WTC11 (cell line): ENCODE data around the gene CNTN5.

ENCODE experiments used
- CREB1 ChIP-seq: sonication (generic); formaldehyde crosslinking; IDR thresholded peaks from 2 replicates; pipeline ENCODE4 v1.8.0; 2023; ENCODE audit warnings: mild to moderate bottlenecking, missing genetic modification reagents
- CTCF ChIP-seq: fragments of 200-600 bp; IDR thresholded peaks from 2 replicates; pipeline ENCODE4 v1.8.0; 2022; ENCODE audit warnings: antibody characterized with exemption
- FOXK1 ChIP-seq: sonication (generic); formaldehyde crosslinking; IDR thresholded peaks from 2 replicates; pipeline ENCODE4 v1.8.0; 2022; ENCODE audit warnings: mild to moderate bottlenecking, moderate library complexity, missing genetic modification reagents
- HMGA2 ChIP-seq: fragments of 250-450 bp; sonication (Bioruptor Pico); IDR thresholded peaks from 2 replicates; pipeline ENCODE4 v1.4.0; 2021; ENCODE audit warnings: mild to moderate bottlenecking, moderate library complexity
- IRF1 ChIP-seq: sonication (generic); formaldehyde crosslinking; IDR thresholded peaks from 2 replicates; pipeline ENCODE4 v1.8.0; 2023; ENCODE audit warnings: missing genetic modification reagents
- IRF2 ChIP-seq: sonication (generic); formaldehyde crosslinking; IDR thresholded peaks from 2 replicates; pipeline ENCODE4 v1.8.0; 2022; ENCODE audit warnings: low read depth, missing genetic modification reagents, borderline replicate concordance
- MXD4 ChIP-seq: fragments of 250-450 bp; sonication (Bioruptor Pico); IDR thresholded peaks from 2 replicates; pipeline ENCODE4 v1.8.0; 2021; ENCODE audit warnings: mild to moderate bottlenecking, moderate library complexity, borderline replicate concordance
- NR1H2 ChIP-seq: sonication (generic); formaldehyde crosslinking; IDR thresholded peaks from 2 replicates; pipeline ENCODE4 v1.9.0; 2021; ENCODE audit warnings: mild to moderate bottlenecking, moderate library complexity, missing genetic modification reagents
- SMAD3 ChIP-seq: sonication (generic); formaldehyde crosslinking; IDR thresholded peaks from 2 replicates; pipeline ENCODE4 v1.8.0; 2022; ENCODE audit warnings: missing genetic modification reagents, mild to moderate bottlenecking, borderline replicate concordance
- ZBTB21 ChIP-seq: sonication (generic); formaldehyde crosslinking; IDR thresholded peaks from 2 replicates; pipeline ENCODE4 v1.8.1; 2023; ENCODE audit warnings: mild to moderate bottlenecking, missing genetic modification reagents, borderline replicate concordance
- ZNF138 ChIP-seq: sonication (generic); formaldehyde crosslinking; conservative IDR thresholded peaks from 2 replicates; pipeline ENCODE4 v1.8.1; 2022; ENCODE audit warnings: mild to moderate bottlenecking, moderate library complexity, missing genetic modification reagents
- ZNF232 ChIP-seq: sonication (generic); formaldehyde crosslinking; IDR thresholded peaks from 2 replicates; pipeline ENCODE4 v1.8.0; 2022; ENCODE audit warnings: mild to moderate bottlenecking, missing genetic modification reagents

GRCh38 chr11:99683933-99684332 is 663.2 kb downstream of the CNTN5 start:
- TF ChIP-seq CTCF (no peak), CREB1 (no peak), ZNF138 (CRISPR knock-in tag) (no peak), MXD4 (CRISPR knock-in tag) (no peak), SMAD3 (no peak), HMGA2 (CRISPR knock-in tag) (no peak), IRF2 (CRISPR knock-in tag) (no peak), FOXK1 (CRISPR knock-in tag) (no peak), ZBTB21 (CRISPR knock-in tag) (no peak), ZNF232 (no peak), IRF1 (CRISPR knock-in tag) (no peak), NR1H2 (no peak)
